SK-N-SH treated with all-trans-retinoic acid at 6 μM for 48 hours (cell line): ENCODE results near the gene MED8.

ENCODE experiments used
- CREB5 ChIP-seq: fragments of 250-450 bp; sonication (Bioruptor Pico); IDR thresholded peaks from 2 replicates; pipeline ENCODE4 v1.5.1; 2020; ENCODE audit warnings: low read depth, mild to moderate bottlenecking, moderate library complexity
- ISL1 ChIP-seq: fragments of 250-450 bp; sonication (Bioruptor Pico); IDR thresholded peaks from 2 replicates; pipeline ENCODE4 v2.1.2; 2022; ENCODE audit warnings: mild to moderate bottlenecking, moderate library complexity
- OSR1 ChIP-seq: fragments of 250-450 bp; sonication (Bioruptor Pico); IDR thresholded peaks from 2 replicates; pipeline ENCODE4 v1.8.0; 2022; ENCODE audit warnings: moderate library complexity, mild to moderate bottlenecking, inconsistent platforms
- ZC3H10 ChIP-seq: fragments of 250-450 bp; sonication (Bioruptor Pico); IDR thresholded peaks from 2 replicates; pipeline ENCODE4 v1.5.1; 2021; ENCODE audit warnings: mild to moderate bottlenecking, moderate library complexity
- ZFP30 ChIP-seq: fragments of 450-650 bp; formaldehyde crosslinking; IDR thresholded peaks from 2 replicates; pipeline ENCODE4 v1.5.0; 2022; ENCODE audit warnings: mild to moderate bottlenecking, moderate library complexity

- TF ChIP-seq CREB5 (CRISPR knock-in tag) = no peak
- no peak for TF ChIP-seq OSR1
- no peak for TF ChIP-seq ZC3H10 (CRISPR knock-in tag)
- TF ChIP-seq ISL1 (CRISPR knock-in tag) = no peak
- no peak for TF ChIP-seq ZFP30 (CRISPR knock-in tag)
Observed at GRCh38 chr1:43365678-43366077, 23.9 kb downstream of the MED8 start.
